Esophagus muscularis mucosa (tissue), 4 donors: ENCODE measurements around the gene BRAT1.

ENCODE experiments used
- EP300 ChIP-seq: sonication (generic); formaldehyde crosslinking; IDR thresholded peaks from one replicate; pipeline ENCODE4 v1.6.1; 2017; ENCODE audit warnings: antibody characterized with exemption
- POLR2A ChIP-seq: fragments of 450-650 bp; IDR thresholded peaks from one replicate; pipeline ENCODE4 v1.6.1; 2017; ENCODE audit warnings: antibody characterized with exemption, moderate library complexity, mild to moderate bottlenecking, low read depth
- POLR2AphosphoS5 ChIP-seq, 2 donors: sonication (generic); formaldehyde crosslinking; IDR thresholded peaks; one replicate each; pipeline ENCODE4 v1.6.1; 2017; ENCODE audit warnings: antibody characterized with exemption in 2 of 2
- TF ChIP-seq, protein P1 (sequence below), 3 experiments: fragments of 200-600 bp in 2 of 3; fragments of 450-650 bp in 1 of 3; sonication (generic) in 2 of 3; IDR thresholded peaks; one replicate each; pipeline ENCODE4 v1.5.1; 2017 to 2019; ENCODE audit warnings: antibody characterized with exemption in 3 of 3, mild to moderate bottlenecking in 2 of 3, moderate library complexity in 1 of 3

GRCh38 chr7:2493205-2494164 is 61.8 kb downstream of the BRAT1 start:
- TF ChIP-seq, protein P1, sequence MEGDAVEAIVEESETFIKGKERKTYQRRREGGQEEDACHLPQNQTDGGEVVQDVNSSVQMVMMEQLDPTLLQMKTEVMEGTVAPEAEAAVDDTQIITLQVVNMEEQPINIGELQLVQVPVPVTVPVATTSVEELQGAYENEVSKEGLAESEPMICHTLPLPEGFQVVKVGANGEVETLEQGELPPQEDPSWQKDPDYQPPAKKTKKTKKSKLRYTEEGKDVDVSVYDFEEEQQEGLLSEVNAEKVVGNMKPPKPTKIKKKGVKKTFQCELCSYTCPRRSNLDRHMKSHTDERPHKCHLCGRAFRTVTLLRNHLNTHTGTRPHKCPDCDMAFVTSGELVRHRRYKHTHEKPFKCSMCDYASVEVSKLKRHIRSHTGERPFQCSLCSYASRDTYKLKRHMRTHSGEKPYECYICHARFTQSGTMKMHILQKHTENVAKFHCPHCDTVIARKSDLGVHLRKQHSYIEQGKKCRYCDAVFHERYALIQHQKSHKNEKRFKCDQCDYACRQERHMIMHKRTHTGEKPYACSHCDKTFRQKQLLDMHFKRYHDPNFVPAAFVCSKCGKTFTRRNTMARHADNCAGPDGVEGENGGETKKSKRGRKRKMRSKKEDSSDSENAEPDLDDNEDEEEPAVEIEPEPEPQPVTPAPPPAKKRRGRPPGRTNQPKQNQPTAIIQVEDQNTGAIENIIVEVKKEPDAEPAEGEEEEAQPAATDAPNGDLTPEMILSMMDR (IDR thresholded peaks at IDR 0.05): no peak
- TF ChIP-seq POLR2A (no peak), POLR2AphosphoS5 (IDR thresholded peaks at IDR 0.05) (no peak), EP300 (no peak)
